ENCODE data around the gene LRRFIP1. TPM values are rescaled to one million over a fixed set of nuclear protein-coding genes. Genes with fewer than 3 reads are reported as not detected.

The LRRFIP1 gene
- total and polyA plus RNA-seq, 2 of the 13 experiments (the other 11 are each of a cell fraction or from before 2014, with no cell fraction given): 15.9 to 40.5 TPM

DNA sequence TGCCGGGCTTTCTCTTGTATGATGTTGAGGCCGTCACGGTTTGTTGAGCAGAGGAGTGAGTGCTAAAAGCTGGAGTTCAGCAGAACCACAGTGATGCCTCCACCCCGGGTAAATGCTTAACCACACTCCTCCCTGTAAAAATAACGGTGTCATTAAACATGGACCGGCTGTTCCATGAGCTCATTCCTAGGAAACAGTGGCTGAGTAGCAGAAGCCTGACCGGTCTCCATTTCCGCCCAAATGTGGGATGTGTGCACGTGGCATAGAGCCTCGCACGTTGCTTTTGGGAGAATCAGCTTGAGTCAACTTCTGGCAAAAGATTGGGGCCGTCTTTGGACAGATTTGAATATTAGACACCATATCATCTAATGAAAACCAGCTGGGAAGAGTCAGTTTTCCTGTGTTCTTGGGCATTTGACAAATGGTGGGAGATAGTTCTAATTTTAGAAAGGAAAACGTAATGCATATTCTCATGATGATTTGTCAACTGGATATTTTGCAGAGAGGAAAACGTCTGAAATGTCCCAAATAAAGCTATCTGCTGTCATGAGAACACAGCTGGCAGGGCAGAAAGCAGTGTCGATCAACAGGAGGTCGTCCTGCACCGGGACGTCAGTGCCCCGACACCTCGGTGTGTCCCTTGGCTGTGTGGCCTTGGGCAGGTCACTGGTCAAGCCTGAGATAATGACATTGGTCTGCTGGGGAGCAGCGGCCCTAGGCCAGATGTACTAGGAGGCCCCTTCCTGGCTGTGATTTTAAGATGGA lies 42.4 kb downstream of the LRRFIP1 start (continued):
- TF ChIP-seq, protein P1, sequence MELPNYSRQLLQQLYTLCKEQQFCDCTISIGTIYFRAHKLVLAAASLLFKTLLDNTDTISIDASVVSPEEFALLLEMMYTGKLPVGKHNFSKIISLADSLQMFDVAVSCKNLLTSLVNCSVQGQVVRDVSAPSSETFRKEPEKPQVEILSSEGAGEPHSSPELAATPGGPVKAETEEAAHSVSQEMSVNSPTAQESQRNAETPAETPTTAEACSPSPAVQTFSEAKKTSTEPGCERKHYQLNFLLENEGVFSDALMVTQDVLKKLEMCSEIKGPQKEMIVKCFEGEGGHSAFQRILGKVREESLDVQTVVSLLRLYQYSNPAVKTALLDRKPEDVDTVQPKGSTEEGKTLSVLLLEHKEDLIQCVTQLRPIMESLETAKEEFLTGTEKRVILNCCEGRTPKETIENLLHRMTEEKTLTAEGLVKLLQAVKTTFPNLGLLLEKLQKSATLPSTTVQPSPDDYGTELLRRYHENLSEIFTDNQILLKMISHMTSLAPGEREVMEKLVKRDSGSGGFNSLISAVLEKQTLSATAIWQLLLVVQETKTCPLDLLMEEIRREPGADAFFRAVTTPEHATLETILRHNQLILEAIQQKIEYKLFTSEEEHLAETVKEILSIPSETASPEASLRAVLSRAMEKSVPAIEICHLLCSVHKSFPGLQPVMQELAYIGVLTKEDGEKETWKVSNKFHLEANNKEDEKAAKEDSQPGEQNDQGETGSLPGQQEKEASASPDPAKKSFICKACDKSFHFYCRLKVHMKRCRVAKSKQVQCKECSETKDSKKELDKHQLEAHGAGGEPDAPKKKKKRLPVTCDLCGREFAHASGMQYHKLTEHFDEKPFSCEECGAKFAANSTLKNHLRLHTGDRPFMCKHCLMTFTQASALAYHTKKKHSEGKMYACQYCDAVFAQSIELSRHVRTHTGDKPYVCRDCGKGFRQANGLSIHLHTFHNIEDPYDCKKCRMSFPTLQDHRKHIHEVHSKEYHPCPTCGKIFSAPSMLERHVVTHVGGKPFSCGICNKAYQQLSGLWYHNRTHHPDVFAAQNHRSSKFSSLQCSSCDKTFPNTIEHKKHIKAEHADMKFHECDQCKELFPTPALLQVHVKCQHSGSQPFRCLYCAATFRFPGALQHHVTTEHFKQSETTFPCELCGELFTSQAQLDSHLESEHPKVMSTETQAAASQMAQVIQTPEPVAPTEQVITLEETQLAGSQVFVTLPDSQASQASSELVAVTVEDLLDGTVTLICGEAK (IDR thresholded peaks at IDR 0.05): no peak
- TF ChIP-seq, protein P1 (CRISPR knock-in tag; IDR thresholded peaks at IDR 0.05): 0 out of 2 replicates have a peak, but pooled peaks have one; percentile 32
- TF ChIP-seq ZNF816 (CRISPR knock-in tag; IDR thresholded peaks at IDR 0.05; ENCODE audit: borderline replicate concordance) (peak; percentile 84; the same call in 1 of the 2 replicates), IKZF4 (CRISPR knock-in tag; IDR thresholded peaks at IDR 0.05; ENCODE audit: borderline replicate concordance, low read depth, not compliant biosample characterization) (peak; percentile 62), GATAD2A (CRISPR knock-in tag; IDR thresholded peaks at IDR 0.05) (peak; percentile 41; the same call in 1 of the 2 replicates), FIP1L1 (IDR thresholded peaks at IDR 0.05; ENCODE audit: borderline replicate concordance, insufficient read depth, low read depth, low read length) (no peak), DMAP1 (CRISPR knock-in tag; IDR thresholded peaks at IDR 0.05) (peak; percentile 59), FOXK1 (CRISPR knock-in tag; IDR thresholded peaks at IDR 0.05; ENCODE audit: borderline replicate concordance, low read depth) (peak; percentile 40; the same call in 1 of the 2 replicates), SPEN (CRISPR knock-in tag; IDR thresholded peaks at IDR 0.05; ENCODE audit: low read depth) (0 out of 2 replicates have a peak, but pooled peaks have one; percentile 28), ZNF605 (CRISPR knock-in tag; IDR thresholded peaks at IDR 0.05) (peak; percentile 96), TEAD3 (CRISPR knock-in tag; optimal IDR thresholded peaks at IDR 0.05; ENCODE audit: borderline replicate concordance) (peak; percentile 71), ELF4 (CRISPR knock-in tag; IDR thresholded peaks at IDR 0.05; ENCODE audit: borderline replicate concordance) (peak; percentile 35; the same call in 1 of the 2 replicates), BRCA1 (CRISPR knock-in tag; IDR thresholded peaks at IDR 0.05) (peak; percentile 20), ZNF768 (CRISPR knock-in tag; IDR thresholded peaks at IDR 0.05) (peak; percentile 40; the same call in 1 of the 2 replicates), REXO4 (CRISPR knock-in tag; IDR thresholded peaks at IDR 0.05; ENCODE audit: borderline replicate concordance) (no peak), ATF1 (CRISPR knock-in tag; IDR thresholded peaks at IDR 0.05) (peak; percentile 79)
- TF ChIP-seq, protein P2, sequence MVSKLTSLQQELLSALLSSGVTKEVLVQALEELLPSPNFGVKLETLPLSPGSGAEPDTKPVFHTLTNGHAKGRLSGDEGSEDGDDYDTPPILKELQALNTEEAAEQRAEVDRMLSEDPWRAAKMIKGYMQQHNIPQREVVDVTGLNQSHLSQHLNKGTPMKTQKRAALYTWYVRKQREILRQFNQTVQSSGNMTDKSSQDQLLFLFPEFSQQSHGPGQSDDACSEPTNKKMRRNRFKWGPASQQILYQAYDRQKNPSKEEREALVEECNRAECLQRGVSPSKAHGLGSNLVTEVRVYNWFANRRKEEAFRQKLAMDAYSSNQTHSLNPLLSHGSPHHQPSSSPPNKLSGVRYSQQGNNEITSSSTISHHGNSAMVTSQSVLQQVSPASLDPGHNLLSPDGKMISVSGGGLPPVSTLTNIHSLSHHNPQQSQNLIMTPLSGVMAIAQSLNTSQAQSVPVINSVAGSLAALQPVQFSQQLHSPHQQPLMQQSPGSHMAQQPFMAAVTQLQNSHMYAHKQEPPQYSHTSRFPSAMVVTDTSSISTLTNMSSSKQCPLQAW (CRISPR knock-in tag; IDR thresholded peaks at IDR 0.05): peak; percentile 92; the same call in 1 of the 2 replicates

Data from HepG2 (cell line).